IMR-90 (cell line): ENCODE measurements around the gene RAPGEF1. TPM values are rescaled to one million over a fixed set of nuclear protein-coding genes. Genes with fewer than 3 reads are reported as not detected.

Experiments used
- ATAC-seq: fragments of 200-7000 bp; cut with Tn5 transposase; 2 replicates; pipeline ENCODE4 v1.9.1; 2020; ENCODE audit warnings: low read depth, mild to moderate bottlenecking, moderate library complexity
- BruUV-seq: library from RNA; stranded (reverse); fragments of 400-500 nt; replicated peaks from 2 replicates; lab custom pipeline; 2021; lab: Mats Ljungman, UMichigan
- CTCF ChIA-PET: fragments of 300-600 bp; formaldehyde crosslinking; extraction: SDS; loops from one replicate; lab custom pipeline; 2021; ENCODE audit warnings: antibody characterized with exemption; lab: Yijun Ruan, JAX
- POLR2A ChIA-PET: fragments of 300-600 bp; sonication (Branson Sonifier 250); formaldehyde crosslinking; loops from one replicate; lab custom pipeline; 2022; ENCODE audit warnings: antibody characterized with exemption; ENCODE audit not compliant: unreplicated experiment; lab: Charles Lee
- DNase-seq: peaks from one replicate; pipeline ENCODE4 v3.0.0; 2013
- H2AFZ ChIP-seq: replicated peaks from 2 replicates; pipeline ENCODE3; 2013; ENCODE audit warnings: low read length, mild to moderate bottlenecking; ENCODE audit not compliant: poor library complexity
- H2AK5ac ChIP-seq: 2 replicates; pipeline ENCODE4 v1.6.1; 2013; ENCODE audit warnings: low read depth, low read length, inconsistent platforms
- H2AK9ac ChIP-seq: replicated peaks from 2 replicates; pipeline ENCODE3; 2013; ENCODE audit warnings: mild to moderate bottlenecking, low read depth, low read length, moderate library complexity; ENCODE audit not compliant: poor library complexity
- H2BK120ac ChIP-seq: 2 replicates; pipeline ENCODE4 v1.6.1; 2013; ENCODE audit warnings: low read depth, low read length, inconsistent platforms
- H2BK15ac ChIP-seq: 3 replicates; pipeline ENCODE4 v1.6.1; 2013; ENCODE audit warnings: low read depth, low read length, inconsistent platforms
- H2BK20ac ChIP-seq: 2 replicates; pipeline ENCODE4 v1.6.1; 2013; ENCODE audit warnings: low read depth, mild to moderate bottlenecking, inconsistent platforms, low read length, moderate library complexity
- H2BK5ac ChIP-seq: 2 replicates; pipeline ENCODE4 v1.6.1; 2013; ENCODE audit warnings: mild to moderate bottlenecking, low read depth, low read length, inconsistent platforms; ENCODE audit not compliant: poor library complexity, severe bottlenecking
- H3K14ac ChIP-seq: replicated peaks from 2 replicates; pipeline ENCODE4 v1.6.1; 2013; ENCODE audit warnings: low read depth, low read length, inconsistent platforms
- H3K18ac ChIP-seq: 2 replicates; pipeline ENCODE4 v1.6.1; 2013; ENCODE audit warnings: low read depth, low read length, control low read depth
- H3K23ac ChIP-seq: 2 replicates; pipeline ENCODE4 v1.6.1; 2013; ENCODE audit warnings: low read depth, low read length, inconsistent platforms
- H3K27ac ChIP-seq: 2 replicates; pipeline ENCODE4 v1.5.1; 2013; ENCODE audit warnings: mild to moderate bottlenecking, control low read depth, low read length; ENCODE audit not compliant: insufficient read depth
- H3K27me3 ChIP-seq: 2 replicates; pipeline ENCODE4 v1.6.1; 2013; ENCODE audit warnings: low read length; ENCODE audit not compliant: control insufficient read depth, insufficient read depth
- H3K36me3 ChIP-seq: 2 replicates; pipeline ENCODE4 v1.6.1; 2013; ENCODE audit warnings: low read length, mixed read lengths; ENCODE audit not compliant: control insufficient read depth, insufficient read depth
- H3K4ac ChIP-seq: 2 replicates; pipeline ENCODE4 v1.6.1; 2013; ENCODE audit warnings: low read depth, low read length, inconsistent platforms
- H3K4me1 ChIP-seq: 2 replicates; pipeline ENCODE4 v1.6.1; 2013; ENCODE audit warnings: low read length, mixed read lengths; ENCODE audit not compliant: control insufficient read depth, insufficient read depth
- H3K4me2 ChIP-seq: 2 replicates; pipeline ENCODE4 v1.6.1; 2013; ENCODE audit warnings: low read depth, mild to moderate bottlenecking, control low read depth, low read length, moderate library complexity
- H3K4me3 ChIP-seq: 2 replicates; pipeline ENCODE4 v1.5.1; 2013; ENCODE audit warnings: low read depth, mild to moderate bottlenecking, control low read depth, low read length, moderate library complexity; ENCODE audit not compliant: insufficient read depth
- H3K56ac ChIP-seq: 2 replicates; pipeline ENCODE4 v1.6.1; 2013; ENCODE audit warnings: low read length, inconsistent platforms; ENCODE audit not compliant: insufficient read depth; ENCODE audit errors: extremely low read depth
- H3K79me1 ChIP-seq, 2 experiments: 2 replicates each; pipeline ENCODE4 v1.6.1; 2013; ENCODE audit warnings: low read length in 2 of 2, inconsistent platforms in 1 of 2, low read depth in 1 of 2
- H3K9ac ChIP-seq: 2 replicates; pipeline ENCODE4 v1.6.1; 2013; ENCODE audit warnings: low read depth, low read length, control low read depth
- H3K9me1 ChIP-seq: 2 replicates; pipeline ENCODE4 v1.6.1; 2013; ENCODE audit warnings: low read length, inconsistent platforms; ENCODE audit not compliant: insufficient read depth
- H3K9me3 ChIP-seq: 2 replicates; pipeline ENCODE4 v1.6.1; 2013; ENCODE audit warnings: low read length; ENCODE audit not compliant: control insufficient read depth, insufficient read depth
- H4K20me1 ChIP-seq: 2 replicates; pipeline ENCODE4 v1.6.1; 2013; ENCODE audit warnings: low read length, inconsistent platforms; ENCODE audit not compliant: insufficient read depth
- H4K5ac ChIP-seq: 2 replicates; pipeline ENCODE4 v1.6.1; 2013; ENCODE audit warnings: mild to moderate bottlenecking, low read depth, low read length, control low read depth
- H4K8ac ChIP-seq, 2 experiments: 2 replicates each; pipeline ENCODE4 v1.6.1; 2013; ENCODE audit warnings: low read depth in 2 of 2, low read length in 2 of 2, control low read depth in 1 of 2, inconsistent platforms in 1 of 2
- H4K91ac ChIP-seq: 2 replicates; pipeline ENCODE4 v1.6.1; 2013; ENCODE audit warnings: low read depth, low read length, inconsistent platforms; ENCODE audit not compliant: insufficient read depth
- BHLHE40 ChIP-seq: fragments of 150-350 bp; IDR thresholded peaks from 2 replicates; pipeline ENCODE4 v1.6.1; 2016; ENCODE audit warnings: mild to moderate bottlenecking, low read depth, low read length
- CEBPB ChIP-seq: IDR thresholded peaks from 2 replicates; pipeline ENCODE4 v1.6.1; 2012; ENCODE audit warnings: low read depth, low read length, improper control_type of control experiment
- CHD1 ChIP-seq: IDR thresholded peaks from 2 replicates; pipeline ENCODE4 v1.6.1; 2012; ENCODE audit warnings: low read depth, low read length, improper control_type of control experiment
- FOS ChIP-seq: fragments of 150-350 bp; IDR thresholded peaks from 2 replicates; pipeline ENCODE4 v1.6.1; 2016; ENCODE audit warnings: low read depth, low read length
- MAFK ChIP-seq: IDR thresholded peaks from 2 replicates; pipeline ENCODE4 v1.6.1; 2012; ENCODE audit warnings: low read depth, low read length, improper control_type of control experiment
- MAZ ChIP-seq: IDR thresholded peaks from 2 replicates; pipeline ENCODE4 v1.6.1; 2012; ENCODE audit warnings: low read depth, mild to moderate bottlenecking, low read length, improper control_type of control experiment, moderate library complexity, borderline replicate concordance
- MXI1 ChIP-seq: IDR thresholded peaks from 2 replicates; pipeline ENCODE4 v1.6.1; 2012; ENCODE audit warnings: low read depth, mild to moderate bottlenecking, low read length, moderate library complexity, borderline replicate concordance
- NFE2L2 ChIP-seq: fragments of 150-350 bp; IDR thresholded peaks from 2 replicates; pipeline ENCODE4 v1.6.1; 2016; ENCODE audit warnings: low read depth, mild to moderate bottlenecking, low read length
- POLR2A ChIP-seq: IDR thresholded peaks from 2 replicates; pipeline ENCODE4 v1.6.1; 2012; ENCODE audit warnings: mild to moderate bottlenecking, low read depth, low read length
- RAD21 ChIP-seq: IDR thresholded peaks from 2 replicates; pipeline ENCODE4 v1.6.1; 2012; ENCODE audit warnings: low read length, improper control_type of control experiment
- RCOR1 ChIP-seq: IDR thresholded peaks from 2 replicates; pipeline ENCODE4 v1.6.1; 2012; ENCODE audit warnings: mild to moderate bottlenecking, low read length, improper control_type of control experiment; ENCODE audit not compliant: insufficient replicate concordance
- RFX5 ChIP-seq: IDR thresholded peaks from 2 replicates; pipeline ENCODE4 v1.8.0; 2012; ENCODE audit warnings: low read depth, mild to moderate bottlenecking, low read length, moderate library complexity
- SMC3 ChIP-seq: fragments of 150-350 bp; IDR thresholded peaks from 2 replicates; pipeline ENCODE4 v1.6.1; 2016; ENCODE audit warnings: low read depth, mild to moderate bottlenecking, antibody characterized with exemption, low read length, moderate library complexity
- WGBS, 2 experiments: methylation state at CpG; one replicate each; pipeline versions ENCODE4 v1.1.5 to v1.1.7; 2013; ENCODE audit warnings: missing lambda C conversion rate in 2 of 2; ENCODE audit not compliant: insufficient read length in 1 of 2; ENCODE audit errors: extremely low coverage in 2 of 2; 5-methylcytosine and 5-hydroxymethylcytosine counted together
- dilution Hi-C: fragments of 300-500 bp; cut with HindIII; formaldehyde crosslinking; loops from one replicate; pipeline ENCODE4 v1.14.3; 2018; ENCODE audit warnings: low sequenced_read_pairs; ENCODE audit not compliant: unreplicated experiment
- in situ Hi-C: fragments of 300-500 bp; cut with MboI; formaldehyde crosslinking; loops from 3 replicates; pipeline ENCODE4 v1.14.3; 2019; ENCODE audit warnings: low sequenced_read_pairs, inconsistent platforms, mixed read lengths
- intact Hi-C: fragments of 100-400 bp; cut with micrococcal nuclease; formaldehyde crosslinking; loops from 2 replicates; pipeline ENCODE4 v1.10.0; 2022
- polyA plus RNA-seq, 3 experiments: library from polyadenylated mRNA; depleted of rRNA; stranded (reverse); fragments of >200 nt; gene quantifications; 2 replicates each; pipeline ENCODE4 v1.2.3, GENCODE V29; 2012; ENCODE audit warnings: low replicate concordance in 1 of 3
- total RNA-seq: library from RNA; depleted of rRNA; stranded (reverse); fragments of >200 nt; gene quantifications from 2 replicates; pipeline ENCODE4 v1.2.3, GENCODE V29; 2012
- TF ChIP-seq, protein P1 (sequence below): fragments of 150-350 bp; IDR thresholded peaks from 2 replicates; pipeline ENCODE4 v1.6.1; 2016; ENCODE audit warnings: low read depth, mild to moderate bottlenecking, low read length, moderate library complexity, borderline replicate concordance
- TF ChIP-seq, protein P2 (sequence below): conservative IDR thresholded peaks from 2 replicates; pipeline ENCODE4 v1.5.1; 2012; ENCODE audit warnings: mild to moderate bottlenecking, low read depth, low read length, improper control_type of control experiment
- TF ChIP-seq, protein P3 (sequence below): fragments of 150-350 bp; IDR thresholded peaks from 2 replicates; pipeline ENCODE4 v1.6.1; 2017; ENCODE audit warnings: mild to moderate bottlenecking, antibody characterized with exemption, low read length, low read depth

The RAPGEF1 gene
- total and polyA plus RNA-seq, 2 of the 4 experiments (the other 2 are of a cell fraction): 13.1 to 22.3 TPM

DNA sequence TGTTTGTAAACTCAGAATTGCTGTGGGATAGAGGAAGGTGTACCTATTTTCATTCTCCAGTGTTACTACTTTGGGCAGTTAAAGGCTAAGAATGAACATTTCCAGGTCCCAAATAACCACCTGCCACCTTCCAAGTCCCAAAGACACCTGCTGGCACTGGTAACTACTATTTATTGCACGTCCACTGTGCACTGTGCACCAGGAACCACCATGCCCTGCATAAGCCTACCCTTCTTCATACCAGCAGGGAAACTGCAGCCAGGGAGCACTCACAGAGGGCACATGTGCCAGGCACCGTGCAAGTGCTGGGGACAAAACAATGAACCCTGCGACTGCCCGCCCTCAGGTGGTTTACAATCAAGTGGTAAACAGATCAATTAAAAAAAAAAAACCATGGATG, 34.9 kb downstream of the RAPGEF1 start:
- DNase-seq: no peak
- no peak overlapping the region for H2BK20ac ChIP-seq
- no TSS peak for BruUV-seq
- H2BK5ac ChIP-seq: no peak overlapping the region
- H3K4ac ChIP-seq: no peak overlapping the region
- H3K79me1 ChIP-seq: peaks cover 52 to 88% of the 10 kb centered on the region in 2 experiments
- no peaks in the 10 kb centered on the region for H3K27me3 ChIP-seq
- H3K4me3 ChIP-seq: no peak overlapping the region
- no peak overlapping the region for H3K14ac ChIP-seq
- in situ Hi-C loops (no loop called here), intact Hi-C loops (no loop called here), dilution Hi-C loops (no loop called here)
- H3K4me1 ChIP-seq: peaks cover 11% of the 10 kb centered on the region
- WGBS, 2 experiments: no CpG with 5 or more reads among the region's 4 CpGs
- H3K56ac ChIP-seq: no peak overlapping the region
- TF ChIP-seq RCOR1 (no peak), NFE2L2 (no peak), MXI1 (no peak), MAZ (no peak), CEBPB (no peak), FOS (no peak), CHD1 (no peak), BHLHE40 (no peak), SMC3 (no peak), RAD21 (no peak), POLR2A (no peak), MAFK (no peak), RFX5 (no peak)
- TF ChIP-seq, protein P1, sequence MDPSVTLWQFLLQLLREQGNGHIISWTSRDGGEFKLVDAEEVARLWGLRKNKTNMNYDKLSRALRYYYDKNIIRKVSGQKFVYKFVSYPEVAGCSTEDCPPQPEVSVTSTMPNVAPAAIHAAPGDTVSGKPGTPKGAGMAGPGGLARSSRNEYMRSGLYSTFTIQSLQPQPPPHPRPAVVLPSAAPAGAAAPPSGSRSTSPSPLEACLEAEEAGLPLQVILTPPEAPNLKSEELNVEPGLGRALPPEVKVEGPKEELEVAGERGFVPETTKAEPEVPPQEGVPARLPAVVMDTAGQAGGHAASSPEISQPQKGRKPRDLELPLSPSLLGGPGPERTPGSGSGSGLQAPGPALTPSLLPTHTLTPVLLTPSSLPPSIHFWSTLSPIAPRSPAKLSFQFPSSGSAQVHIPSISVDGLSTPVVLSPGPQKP: no peak
- TF ChIP-seq, protein P2, sequence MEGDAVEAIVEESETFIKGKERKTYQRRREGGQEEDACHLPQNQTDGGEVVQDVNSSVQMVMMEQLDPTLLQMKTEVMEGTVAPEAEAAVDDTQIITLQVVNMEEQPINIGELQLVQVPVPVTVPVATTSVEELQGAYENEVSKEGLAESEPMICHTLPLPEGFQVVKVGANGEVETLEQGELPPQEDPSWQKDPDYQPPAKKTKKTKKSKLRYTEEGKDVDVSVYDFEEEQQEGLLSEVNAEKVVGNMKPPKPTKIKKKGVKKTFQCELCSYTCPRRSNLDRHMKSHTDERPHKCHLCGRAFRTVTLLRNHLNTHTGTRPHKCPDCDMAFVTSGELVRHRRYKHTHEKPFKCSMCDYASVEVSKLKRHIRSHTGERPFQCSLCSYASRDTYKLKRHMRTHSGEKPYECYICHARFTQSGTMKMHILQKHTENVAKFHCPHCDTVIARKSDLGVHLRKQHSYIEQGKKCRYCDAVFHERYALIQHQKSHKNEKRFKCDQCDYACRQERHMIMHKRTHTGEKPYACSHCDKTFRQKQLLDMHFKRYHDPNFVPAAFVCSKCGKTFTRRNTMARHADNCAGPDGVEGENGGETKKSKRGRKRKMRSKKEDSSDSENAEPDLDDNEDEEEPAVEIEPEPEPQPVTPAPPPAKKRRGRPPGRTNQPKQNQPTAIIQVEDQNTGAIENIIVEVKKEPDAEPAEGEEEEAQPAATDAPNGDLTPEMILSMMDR: no peak
- TF ChIP-seq, protein P3, sequence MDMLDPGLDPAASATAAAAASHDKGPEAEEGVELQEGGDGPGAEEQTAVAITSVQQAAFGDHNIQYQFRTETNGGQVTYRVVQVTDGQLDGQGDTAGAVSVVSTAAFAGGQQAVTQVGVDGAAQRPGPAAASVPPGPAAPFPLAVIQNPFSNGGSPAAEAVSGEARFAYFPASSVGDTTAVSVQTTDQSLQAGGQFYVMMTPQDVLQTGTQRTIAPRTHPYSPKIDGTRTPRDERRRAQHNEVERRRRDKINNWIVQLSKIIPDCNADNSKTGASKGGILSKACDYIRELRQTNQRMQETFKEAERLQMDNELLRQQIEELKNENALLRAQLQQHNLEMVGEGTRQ: no peak
- no peak overlapping the region for H3K18ac ChIP-seq
- CTCF ChIA-PET: interaction anchor here (1.1 kb wide), 1 partner anchor 14 kb away, joined by 4 read pairs; no protein-coding TSS in a partner anchor
- no peaks in the 10 kb centered on the region for H3K9me3 ChIP-seq
- H4K5ac ChIP-seq: no peak overlapping the region
- no peak overlapping the region for H3K23ac ChIP-seq
- no peak overlapping the region for H4K91ac ChIP-seq
- peaks cover 27% of the 10 kb centered on the region for H3K9me1 ChIP-seq
- H3K4me2 ChIP-seq: no peak overlapping the region
- H4K20me1 ChIP-seq: peaks cover 43% of the 10 kb centered on the region
- no peak overlapping the region for H2AK9ac ChIP-seq
- ATAC-seq: no peak
- H2BK15ac ChIP-seq: no peak overlapping the region
- peak overlapping the region; percentile 49; the same call in 1 of the 2 replicates for H2AK5ac ChIP-seq
- no peak overlapping the region for H2AFZ ChIP-seq
- no peaks in the 10 kb centered on the region for H3K36me3 ChIP-seq
- H3K27ac ChIP-seq: no peak overlapping the region
- POLR2A ChIA-PET: interaction anchor here (0.5 kb wide), 1 partner anchor 104 kb away, joined by 5 read pairs; no protein-coding TSS in a partner anchor
- H2BK120ac ChIP-seq: no peak overlapping the region
- H4K8ac ChIP-seq: no peak overlapping the region
- no peak overlapping the region for H3K9ac ChIP-seq
